ENCODE measurements around the gene SYF2.

The SYF2 gene

DNA sequence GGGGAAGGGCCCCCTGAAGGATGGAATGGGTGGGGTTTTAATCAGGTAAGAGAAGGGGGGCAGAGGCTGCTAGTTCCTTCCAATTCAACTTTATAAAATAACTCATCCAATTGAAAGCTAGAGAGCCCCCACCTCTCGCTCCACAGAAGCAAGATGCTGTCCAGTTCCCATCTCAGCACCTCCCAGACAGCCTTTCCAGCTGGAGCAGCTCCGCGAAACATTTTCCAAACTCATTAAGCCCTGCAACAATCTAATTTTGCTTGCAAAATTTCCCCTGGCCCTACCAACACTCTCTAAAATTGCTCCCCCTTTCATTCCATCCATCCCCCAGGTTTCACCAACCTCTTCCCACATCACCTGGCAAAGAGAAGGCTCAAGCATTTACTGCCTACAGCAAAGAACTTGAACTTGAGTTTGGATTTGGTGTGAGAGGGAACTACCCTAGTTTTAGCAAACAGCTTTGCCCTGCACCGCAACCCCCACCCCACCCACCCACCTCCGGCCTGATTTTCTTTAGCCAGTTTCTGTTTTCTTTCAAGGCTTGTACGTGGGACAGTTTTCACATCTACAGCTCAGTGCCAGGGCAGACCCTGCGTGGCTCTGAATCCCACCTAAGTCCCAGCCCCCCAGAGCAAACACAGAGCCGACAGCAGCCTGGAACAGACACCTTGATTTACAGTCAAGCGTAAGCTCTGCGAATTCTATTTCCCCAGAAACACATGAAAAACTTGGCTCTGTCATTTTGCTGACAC is 46.7 kb downstream of the SYF2 start:
- no peaks in the 10 kb centered on the region for H3K9me3 ChIP-seq (ENCODE audit: control insufficient read depth, insufficient read depth, low read depth, low read length)
- no peaks in the 10 kb centered on the region for H3K4me1 ChIP-seq (ENCODE audit: control insufficient read depth, insufficient read depth, low read length)
- CTCF ChIA-PET, result interaction anchor here (0.6 kb wide), 2 partner anchors 22 to 335 kb away, joined by 3 to 5 read pairs; no protein-coding TSS in a partner anchor
- POLR2A ChIA-PET, result interaction anchor here (0.7 kb wide), 1 partner anchor 1299 kb away, joined by 5 read pairs; no protein-coding TSS in a partner anchor
- no peak overlapping the region for H3K27ac ChIP-seq (ENCODE audit: extremely low read depth, low read depth, low read length)
- no peak for TF ChIP-seq ZNF596 (tag by site-specific recombination; IDR thresholded peaks at IDR 0.05)
- peak; percentile 20; the same call in 1 of the 2 replicates for TF ChIP-seq EGR2 (tag by site-specific recombination; IDR thresholded peaks at IDR 0.05; ENCODE audit: low read depth)
- H3K4me3 ChIP-seq (ENCODE audit: low read depth, low read length), result no peak overlapping the region
- H3K36me3 ChIP-seq (ENCODE audit: control insufficient read depth in 2 of 2, insufficient read depth in 1 of 2, low read length in 2 of 2), result no peaks in the 10 kb centered on the region

- no peaks in the 10 kb centered on the region for H3K36me3 ChIP-seq (ENCODE audit: control insufficient read depth in 2 of 2, insufficient read depth in 1 of 2, low read length in 2 of 2)
- no peaks in the 10 kb centered on the region for H3K4me1 ChIP-seq (ENCODE audit: control insufficient read depth, insufficient read depth, low read length)
- ChIA-PET CTCF (interaction anchor here (1.0 kb wide), 1 partner anchor 33 kb away, joined by 6 read pairs; no protein-coding TSS in a partner anchor), POLR2A (interaction anchor here (0.7 kb wide), 1 partner anchor 52 kb away, joined by 5 read pairs; no protein-coding TSS in a partner anchor)
- no peak overlapping the region for H3K27ac ChIP-seq (ENCODE audit: extremely low read depth, low read depth, low read length)
- TF ChIP-seq ZNF692 (tag by site-specific recombination; IDR thresholded peaks at IDR 0.05) (no peak), GLIS2 (tag by site-specific recombination; IDR thresholded peaks at IDR 0.05) (no peak), ZNF501 (tag by site-specific recombination; IDR thresholded peaks at IDR 0.05) (no peak), ZNF549 (tag by site-specific recombination; IDR thresholded peaks at IDR 0.05) (no peak), ZNF416 (tag by site-specific recombination; IDR thresholded peaks at IDR 0.05) (no peak), ZBTB6 (tag by site-specific recombination; IDR thresholded peaks at IDR 0.05) (no peak), IKZF3 (tag by site-specific recombination; IDR thresholded peaks at IDR 0.05) (no peak), ZBTB21 (tag by site-specific recombination; IDR thresholded peaks at IDR 0.05) (no peak), BCL11A (tag by site-specific recombination; IDR thresholded peaks at IDR 0.05; ENCODE audit: low read depth) (no peak), HOXD13 (CRISPR knock-in tag; IDR thresholded peaks at IDR 0.05; ENCODE audit: borderline replicate concordance) (no peak)
- H3K9me3 ChIP-seq (ENCODE audit: control insufficient read depth, insufficient read depth, low read depth, low read length), result no peaks in the 10 kb centered on the region
- no peak overlapping the region for H3K4me3 ChIP-seq (ENCODE audit: low read depth, low read length)
Measured at GRCh38 chr1:25184001-25184762, 48.1 kb downstream of the SYF2 start.

GRCh38 chr1:25183126-25183980 is 48.9 kb downstream of the SYF2 start:
- Histone ChIP-seq H3K4me3 (ENCODE audit: low read depth, low read length) (no peak overlapping the region), H3K4me1 (ENCODE audit: control insufficient read depth, insufficient read depth, low read length) (no peaks in the 10 kb centered on the region), H3K9me3 (ENCODE audit: control insufficient read depth, insufficient read depth, low read depth, low read length) (no peaks in the 10 kb centered on the region), H3K27ac (ENCODE audit: extremely low read depth, low read depth, low read length) (no peak overlapping the region), H3K36me3 (ENCODE audit: control insufficient read depth in 2 of 2, insufficient read depth in 1 of 2, low read length in 2 of 2) (no peaks in the 10 kb centered on the region)
- ChIA-PET CTCF (interaction anchor here (1.0 kb wide), 1 partner anchor 33 kb away, joined by 6 read pairs; no protein-coding TSS in a partner anchor), POLR2A (no interaction called here)
- TF ChIP-seq, protein P1, sequence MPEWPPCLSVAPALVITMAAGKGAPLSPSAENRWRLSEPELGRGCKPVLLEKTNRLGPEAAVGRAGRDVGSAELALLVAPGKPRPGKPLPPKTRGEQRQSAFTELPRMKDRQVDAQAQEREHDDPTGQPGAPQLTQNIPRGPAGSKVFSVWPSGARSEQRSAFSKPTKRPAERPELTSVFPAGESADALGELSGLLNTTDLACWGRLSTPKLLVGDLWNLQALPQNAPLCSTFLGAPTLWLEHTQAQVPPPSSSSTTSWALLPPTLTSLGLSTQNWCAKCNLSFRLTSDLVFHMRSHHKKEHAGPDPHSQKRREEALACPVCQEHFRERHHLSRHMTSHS (tag by site-specific recombination; IDR thresholded peaks at IDR 0.05), result no peak
- no peak for TF ChIP-seq OSR2 (tag by site-specific recombination; IDR thresholded peaks at IDR 0.05)
- no peak for TF ChIP-seq ZBTB21 (tag by site-specific recombination; IDR thresholded peaks at IDR 0.05)
- no peak for TF ChIP-seq ZNF514 (tag by site-specific recombination; IDR thresholded peaks at IDR 0.05)
- no peak for TF ChIP-seq GFI1B (tag by site-specific recombination; IDR thresholded peaks at IDR 0.05)
- no peak for TF ChIP-seq FEZF1 (tag by site-specific recombination; IDR thresholded peaks at IDR 0.05)
- TF ChIP-seq ZBTB17 (tag by site-specific recombination; IDR thresholded peaks at IDR 0.05), result no peak
- no peak for TF ChIP-seq ZNF692 (tag by site-specific recombination; IDR thresholded peaks at IDR 0.05)
- TF ChIP-seq, protein P2, sequence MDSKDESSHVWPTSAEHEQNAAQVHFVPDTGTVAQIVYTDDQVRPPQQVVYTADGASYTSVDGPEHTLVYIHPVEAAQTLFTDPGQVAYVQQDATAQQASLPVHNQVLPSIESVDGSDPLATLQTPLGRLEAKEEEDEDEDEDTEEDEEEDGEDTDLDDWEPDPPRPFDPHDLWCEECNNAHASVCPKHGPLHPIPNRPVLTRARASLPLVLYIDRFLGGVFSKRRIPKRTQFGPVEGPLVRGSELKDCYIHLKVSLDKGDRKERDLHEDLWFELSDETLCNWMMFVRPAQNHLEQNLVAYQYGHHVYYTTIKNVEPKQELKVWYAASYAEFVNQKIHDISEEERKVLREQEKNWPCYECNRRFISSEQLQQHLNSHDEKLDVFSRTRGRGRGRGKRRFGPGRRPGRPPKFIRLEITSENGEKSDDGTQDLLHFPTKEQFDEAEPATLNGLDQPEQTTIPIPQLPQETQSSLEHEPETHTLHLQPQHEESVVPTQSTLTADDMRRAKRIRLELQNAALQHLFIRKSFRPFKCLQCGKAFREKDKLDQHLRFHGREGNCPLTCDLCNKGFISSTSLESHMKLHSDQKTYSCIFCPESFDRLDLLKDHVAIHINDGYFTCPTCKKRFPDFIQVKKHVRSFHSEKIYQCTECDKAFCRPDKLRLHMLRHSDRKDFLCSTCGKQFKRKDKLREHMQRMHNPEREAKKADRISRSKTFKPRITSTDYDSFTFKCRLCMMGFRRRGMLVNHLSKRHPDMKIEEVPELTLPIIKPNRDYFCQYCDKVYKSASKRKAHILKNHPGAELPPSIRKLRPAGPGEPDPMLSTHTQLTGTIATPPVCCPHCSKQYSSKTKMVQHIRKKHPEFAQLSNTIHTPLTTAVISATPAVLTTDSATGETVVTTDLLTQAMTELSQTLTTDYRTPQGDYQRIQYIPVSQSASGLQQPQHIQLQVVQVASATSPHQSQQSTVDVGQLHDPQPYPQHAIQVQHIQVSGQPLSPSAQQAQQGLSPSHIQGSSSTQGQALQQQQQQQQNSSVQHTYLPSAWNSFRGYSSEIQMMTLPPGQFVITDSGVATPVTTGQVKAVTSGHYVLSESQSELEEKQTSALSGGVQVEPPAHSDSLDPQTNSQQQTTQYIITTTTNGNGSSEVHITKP (tag by site-specific recombination; IDR thresholded peaks at IDR 0.05), result no peak

Data from HEK293 (cell line).